ENCODE results near the gene CFAP77. TPM values are rescaled to one million over a fixed set of nuclear protein-coding genes. Genes with fewer than 3 reads are reported as not detected.

CFAP77 gene
- total and polyA plus RNA-seq, 4 donors, result 0.38 TPM; not detected in 3

DNA sequence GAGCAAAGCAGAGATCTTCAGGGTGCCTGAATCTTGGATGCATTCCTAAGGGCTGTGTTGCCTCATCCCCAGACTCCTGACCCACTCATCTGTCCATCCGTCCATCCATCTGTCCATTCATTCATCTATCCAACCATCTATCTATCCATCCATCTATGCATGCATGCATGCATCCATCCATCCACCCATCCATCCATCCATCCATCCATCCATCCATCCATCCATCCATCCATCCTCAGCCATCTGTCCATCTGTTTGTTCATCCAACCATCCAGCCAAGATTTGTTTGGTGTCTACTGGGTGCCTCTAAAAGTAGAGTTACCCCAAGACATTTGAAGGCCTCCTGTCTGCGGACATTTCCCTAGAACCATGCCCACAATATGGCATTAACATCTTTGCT lies 144.7 kb downstream of the CFAP77 start:
- Histone ChIP-seq H3K9me3 (ENCODE audit: control insufficient read depth, low read length) (no peaks in the 10 kb centered on the region), H3K27me3 (ENCODE audit: control insufficient read depth in 1 of 2, insufficient read depth in 2 of 2, low read length in 1 of 2) (no peaks in the 10 kb centered on the region), H3K36me3 (ENCODE audit: control insufficient read depth in 1 of 2, insufficient read depth in 2 of 2, low read length in 1 of 2) (no peaks in the 10 kb centered on the region), H3K4me3 (ENCODE audit: low read length in 2 of 2) (no peak overlapping the region), H3K4me1 (ENCODE audit: control insufficient read depth in 1 of 2, insufficient read depth in 2 of 2, low read length in 2 of 2) (no peaks in the 10 kb centered on the region), H3K27ac (ENCODE audit: low read depth in 1 of 2, low read length in 2 of 2) (no peak overlapping the region)
- intact Hi-C loops (cut with DNase I), result no loop called here
- no peak for ATAC-seq (ENCODE audit: low FRiP score)
- no peak for DNase-seq
- 87% methylated on average over 2 of the region's 2 CpGs for WGBS, 2 donors

DNA sequence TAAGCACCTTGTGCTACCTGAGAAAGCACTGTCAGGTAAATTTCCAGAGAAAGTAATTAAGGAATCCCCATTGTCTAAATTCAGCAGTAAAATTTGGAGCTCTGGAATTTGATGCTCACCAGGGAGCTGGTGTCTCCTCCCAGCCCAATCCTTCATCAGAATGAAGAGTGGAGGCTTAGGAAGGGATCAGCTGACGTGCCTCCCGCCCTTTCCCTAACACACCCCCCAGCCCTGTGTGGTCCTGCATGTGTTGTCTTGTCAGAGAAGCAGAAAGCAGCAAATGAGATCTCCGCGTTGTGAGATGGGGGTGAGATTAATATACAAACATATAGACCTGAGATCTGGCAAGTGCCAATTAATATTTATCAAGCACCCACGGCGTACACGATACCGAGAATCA lies 145.5 kb downstream of the CFAP77 start:
- no peak for DNase-seq
- H3K4me1 ChIP-seq (ENCODE audit: control insufficient read depth in 1 of 2, insufficient read depth in 2 of 2, low read length in 2 of 2), result no peaks in the 10 kb centered on the region
- no peaks in the 10 kb centered on the region for H3K27me3 ChIP-seq (ENCODE audit: control insufficient read depth in 1 of 2, insufficient read depth in 2 of 2, low read length in 1 of 2)
- no peak overlapping the region for H3K27ac ChIP-seq (ENCODE audit: low read depth in 1 of 2, low read length in 2 of 2)
- H3K9me3 ChIP-seq (ENCODE audit: control insufficient read depth, low read length), result no peaks in the 10 kb centered on the region
- WGBS, 2 donors, result 67 to 74% methylated on average over 8 of the region's 8 CpGs
- intact Hi-C loops (cut with DNase I), result no loop called here
- H3K4me3 ChIP-seq (ENCODE audit: low read length in 2 of 2), result no peak overlapping the region
- no peaks in the 10 kb centered on the region for H3K36me3 ChIP-seq (ENCODE audit: control insufficient read depth in 1 of 2, insufficient read depth in 2 of 2, low read length in 1 of 2)
- ATAC-seq (ENCODE audit: low FRiP score), result no peak

DNA sequence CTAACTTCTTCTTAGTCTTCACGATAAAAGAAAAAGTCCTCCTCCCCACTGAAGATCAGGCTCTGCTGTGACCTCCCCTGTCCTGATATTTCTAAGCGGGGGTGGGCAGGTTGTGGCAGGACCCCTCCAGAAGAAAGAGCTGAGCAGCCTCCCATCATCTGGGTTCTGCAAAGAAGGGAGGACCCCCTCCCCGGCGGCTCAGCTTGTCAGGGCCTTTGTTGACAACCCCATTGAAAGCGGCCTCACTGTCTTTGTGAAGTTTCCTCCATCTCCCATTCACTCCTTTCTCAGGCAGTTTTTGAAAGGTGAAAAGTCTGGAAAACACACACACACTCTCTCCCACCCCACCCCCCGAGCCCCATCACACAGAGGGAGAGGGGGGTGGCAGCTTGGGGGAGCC lies 146.2 kb downstream of the CFAP77 start:
- H3K27me3 ChIP-seq (ENCODE audit: control insufficient read depth in 1 of 2, insufficient read depth in 2 of 2, low read length in 1 of 2), result no peaks in the 10 kb centered on the region
- no peak overlapping the region for H3K4me3 ChIP-seq (ENCODE audit: low read length in 2 of 2)
- DNase-seq (no peak), ATAC-seq (ENCODE audit: low FRiP score) (no peak)
- intact Hi-C loops (cut with DNase I), result no loop called here
- WGBS, 2 donors, result 48 to 61% methylated on average over 6 of the region's 6 CpGs
- H3K9me3 ChIP-seq (ENCODE audit: control insufficient read depth, low read length), result no peaks in the 10 kb centered on the region
- H3K27ac ChIP-seq (ENCODE audit: low read depth in 1 of 2, low read length in 2 of 2), result no peak overlapping the region
- no peaks in the 10 kb centered on the region for H3K36me3 ChIP-seq (ENCODE audit: control insufficient read depth in 1 of 2, insufficient read depth in 2 of 2, low read length in 1 of 2)
- no peaks in the 10 kb centered on the region for H3K4me1 ChIP-seq (ENCODE audit: control insufficient read depth in 1 of 2, insufficient read depth in 2 of 2, low read length in 2 of 2)

DNA sequence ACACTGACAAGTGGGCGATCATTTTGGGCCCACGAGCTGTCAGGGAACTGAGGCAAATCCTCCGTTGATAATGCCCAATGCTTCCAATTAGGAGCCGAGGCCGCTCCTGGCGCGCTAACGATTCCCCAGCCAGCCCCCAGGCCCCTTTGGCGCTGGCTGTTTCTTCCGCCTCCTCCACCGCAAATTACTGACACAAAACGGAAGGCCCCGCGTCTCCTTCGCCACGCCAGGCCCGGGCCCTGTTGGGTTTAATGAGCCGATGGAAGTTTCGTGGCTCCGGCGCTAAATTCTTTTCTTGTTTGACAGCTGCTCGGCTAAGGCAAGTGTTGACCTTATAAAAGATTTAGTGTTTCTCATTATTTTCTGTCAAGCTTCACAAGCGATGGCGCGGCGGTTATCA lies 146.7 kb downstream of the CFAP77 start:
- ATAC-seq (ENCODE audit: low FRiP score) (no peak), DNase-seq (no peak)
- Histone ChIP-seq H3K9me3 (ENCODE audit: control insufficient read depth, low read length) (no peaks in the 10 kb centered on the region), H3K4me1 (ENCODE audit: control insufficient read depth in 1 of 2, insufficient read depth in 2 of 2, low read length in 2 of 2) (no peaks in the 10 kb centered on the region), H3K27ac (ENCODE audit: low read depth in 1 of 2, low read length in 2 of 2) (no peak overlapping the region), H3K27me3 (ENCODE audit: control insufficient read depth in 1 of 2, insufficient read depth in 2 of 2, low read length in 1 of 2) (no peaks in the 10 kb centered on the region), H3K4me3 (ENCODE audit: low read length in 2 of 2) (no peak overlapping the region), H3K36me3 (ENCODE audit: control insufficient read depth in 1 of 2, insufficient read depth in 2 of 2, low read length in 1 of 2) (no peaks in the 10 kb centered on the region)
- intact Hi-C loops (cut with DNase I), result no loop called here
- WGBS, 2 donors, result 19 to 33% methylated on average over 26 of the region's 26 CpGs

DNA sequence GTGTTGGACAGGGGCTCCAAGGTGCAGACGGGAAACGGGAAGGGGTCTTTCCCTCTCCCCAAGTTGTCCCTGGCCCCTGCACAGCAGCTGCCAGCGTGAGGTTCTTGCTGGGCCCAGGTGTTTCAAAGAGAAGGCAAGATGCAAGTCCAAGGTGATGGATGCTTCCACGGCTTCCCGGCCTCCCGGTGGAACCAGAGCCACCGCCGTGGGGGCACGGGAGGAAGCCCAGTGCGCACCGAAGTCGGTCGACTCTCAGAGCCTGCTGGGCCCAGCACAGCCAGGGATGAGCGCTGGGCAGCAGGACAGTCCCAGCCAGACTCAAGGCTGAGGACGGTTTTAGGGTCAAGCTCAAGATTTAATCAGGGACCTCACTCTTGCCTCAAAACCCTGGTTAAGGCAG lies 147.1 kb downstream of the CFAP77 start:
- Histone ChIP-seq H3K27ac (ENCODE audit: low read depth in 1 of 2, low read length in 2 of 2) (no peak overlapping the region), H3K4me1 (ENCODE audit: control insufficient read depth in 1 of 2, insufficient read depth in 2 of 2, low read length in 2 of 2) (no peaks in the 10 kb centered on the region), H3K27me3 (ENCODE audit: control insufficient read depth in 1 of 2, insufficient read depth in 2 of 2, low read length in 1 of 2) (no peaks in the 10 kb centered on the region), H3K9me3 (ENCODE audit: control insufficient read depth, low read length) (no peaks in the 10 kb centered on the region), H3K4me3 (ENCODE audit: low read length in 2 of 2) (no peak overlapping the region), H3K36me3 (ENCODE audit: control insufficient read depth in 1 of 2, insufficient read depth in 2 of 2, low read length in 1 of 2) (no peaks in the 10 kb centered on the region)
- ATAC-seq (ENCODE audit: low FRiP score), result no peak
- no peak for DNase-seq
- intact Hi-C loops (cut with DNase I), result no loop called here
- 75% methylated on average over 15 of the region's 15 CpGs for WGBS, 2 donors

DNA sequence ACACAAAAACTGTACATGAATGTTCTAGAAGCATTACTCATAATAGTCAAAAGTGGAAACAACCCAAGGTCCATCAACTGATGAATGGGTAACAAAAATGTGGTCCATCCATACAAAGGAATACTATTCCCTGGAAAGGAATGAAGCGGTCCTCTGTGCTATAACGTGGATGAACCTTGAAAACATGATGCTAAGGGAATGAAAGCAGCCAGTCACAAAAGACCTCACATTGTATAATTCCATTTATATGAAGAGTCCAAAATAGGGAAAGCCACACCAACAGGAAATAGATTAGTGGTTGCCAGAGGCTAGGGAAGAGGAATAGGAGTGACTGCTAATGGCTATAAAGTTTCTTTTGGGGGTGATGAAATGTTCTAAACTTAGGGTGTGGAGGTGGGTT lies 149.7 kb downstream of the CFAP77 start:
- no peak overlapping the region for H3K27ac ChIP-seq (ENCODE audit: low read depth in 1 of 2, low read length in 2 of 2)
- WGBS, 2 donors, result 86 to 89% methylated on average over 2 of the region's 2 CpGs
- no peaks in the 10 kb centered on the region for H3K9me3 ChIP-seq (ENCODE audit: control insufficient read depth, low read length)
- intact Hi-C loops (cut with DNase I), result no loop called here
- H3K4me3 ChIP-seq (ENCODE audit: low read length in 2 of 2), result no peak overlapping the region
- no peaks in the 10 kb centered on the region for H3K27me3 ChIP-seq (ENCODE audit: control insufficient read depth in 1 of 2, insufficient read depth in 2 of 2, low read length in 1 of 2)
- no peak for ATAC-seq (ENCODE audit: low FRiP score)
- no peak for DNase-seq
- H3K36me3 ChIP-seq (ENCODE audit: control insufficient read depth in 1 of 2, insufficient read depth in 2 of 2, low read length in 1 of 2), result no peaks in the 10 kb centered on the region
- no peaks in the 10 kb centered on the region for H3K4me1 ChIP-seq (ENCODE audit: control insufficient read depth in 1 of 2, insufficient read depth in 2 of 2, low read length in 2 of 2)

DNA sequence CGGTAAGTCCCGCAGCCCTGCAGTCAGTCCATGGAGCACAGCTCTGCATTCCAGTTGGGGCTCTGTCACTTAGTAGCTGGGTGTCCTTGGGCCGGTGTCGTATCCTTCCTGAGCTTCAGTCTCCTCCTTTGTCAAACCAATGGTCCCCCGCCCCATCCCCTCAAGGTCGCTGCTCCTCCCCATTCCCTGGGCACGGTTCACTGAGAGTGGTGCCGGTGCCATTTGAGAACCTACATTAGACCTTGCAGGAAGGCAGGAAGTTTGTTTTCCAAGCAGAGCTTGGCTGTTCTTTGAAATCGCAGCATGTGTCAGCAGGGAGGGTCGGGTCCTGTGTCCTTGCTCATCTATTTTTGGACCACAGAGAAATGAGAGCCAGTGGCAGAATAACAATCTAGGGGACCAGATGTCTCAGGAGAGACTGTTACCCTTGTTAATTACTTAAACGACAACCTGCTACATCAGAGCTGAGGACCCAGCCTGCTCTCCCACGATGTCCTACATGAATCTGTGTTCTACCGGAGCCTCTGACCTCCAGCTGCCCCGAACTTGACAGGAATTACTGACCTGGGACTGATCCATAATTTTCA lies 150.7 kb downstream of the CFAP77 start:
- ATAC-seq (ENCODE audit: low FRiP score) (no peak), DNase-seq (no peak)
- WGBS, 2 donors, result 16 to 18% methylated on average over 14 of the region's 14 CpGs
- Histone ChIP-seq H3K27ac (ENCODE audit: low read depth in 1 of 2, low read length in 2 of 2) (no peak overlapping the region), H3K4me3 (ENCODE audit: low read length in 2 of 2) (no peak overlapping the region), H3K9me3 (ENCODE audit: control insufficient read depth, low read length) (no peaks in the 10 kb centered on the region), H3K36me3 (ENCODE audit: control insufficient read depth in 1 of 2, insufficient read depth in 2 of 2, low read length in 1 of 2) (no peaks in the 10 kb centered on the region), H3K4me1 (ENCODE audit: control insufficient read depth in 1 of 2, insufficient read depth in 2 of 2, low read length in 2 of 2) (no peaks in the 10 kb centered on the region), H3K27me3 (ENCODE audit: control insufficient read depth in 1 of 2, insufficient read depth in 2 of 2, low read length in 1 of 2) (no peaks in the 10 kb centered on the region)
- intact Hi-C loops (cut with DNase I), result no loop called here

DNA sequence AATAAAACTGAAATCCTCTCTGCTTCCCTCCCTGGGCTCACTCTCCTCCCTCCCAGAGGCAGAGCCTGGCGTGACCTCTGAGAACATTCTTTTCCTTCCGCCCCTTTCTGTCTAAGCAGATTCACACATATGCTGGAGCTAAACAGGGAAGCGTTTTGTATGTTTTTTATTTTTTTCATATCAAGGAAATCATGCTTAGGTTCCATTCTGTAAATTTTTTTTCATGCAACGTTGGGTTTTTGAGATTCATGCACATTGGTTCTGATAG lies 152.2 kb downstream of the CFAP77 start:
- H3K4me3 ChIP-seq (ENCODE audit: low read length in 2 of 2), result no peak overlapping the region
- 22 to 29% methylated on average over 4 of the region's 4 CpGs for WGBS, 2 donors
- no peaks in the 10 kb centered on the region for H3K9me3 ChIP-seq (ENCODE audit: control insufficient read depth, low read length)
- H3K27ac ChIP-seq (ENCODE audit: low read depth in 1 of 2, low read length in 2 of 2), result no peak overlapping the region
- H3K27me3 ChIP-seq (ENCODE audit: control insufficient read depth in 1 of 2, insufficient read depth in 2 of 2, low read length in 1 of 2), result no peaks in the 10 kb centered on the region
- no peaks in the 10 kb centered on the region for H3K36me3 ChIP-seq (ENCODE audit: control insufficient read depth in 1 of 2, insufficient read depth in 2 of 2, low read length in 1 of 2)
- H3K4me1 ChIP-seq (ENCODE audit: control insufficient read depth in 1 of 2, insufficient read depth in 2 of 2, low read length in 2 of 2), result no peaks in the 10 kb centered on the region
- ATAC-seq (ENCODE audit: low FRiP score) (no peak), DNase-seq (no peak)
- intact Hi-C loops (cut with DNase I), result no loop called here

DNA sequence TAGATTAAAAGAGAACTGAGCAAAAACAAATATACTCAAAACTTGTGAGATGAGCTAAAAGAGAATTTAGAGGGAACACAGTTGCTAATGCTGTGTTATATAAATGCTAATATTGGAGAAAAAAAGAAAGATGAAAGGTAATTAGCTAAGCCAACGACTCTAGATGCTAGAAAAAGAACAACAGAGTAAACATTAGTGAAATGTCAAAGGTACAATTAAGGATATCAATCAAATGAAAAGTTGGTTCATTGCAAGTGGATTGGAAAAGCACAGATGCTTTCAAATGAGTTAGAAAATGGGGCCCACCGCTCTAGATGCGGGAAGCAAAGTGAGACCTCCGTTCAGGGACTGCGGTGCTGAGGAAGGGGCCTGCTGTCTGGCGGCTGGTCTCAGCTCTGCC lies 154.5 kb downstream of the CFAP77 start:
- DNase-seq (no peak), ATAC-seq (ENCODE audit: low FRiP score) (no peak)
- Histone ChIP-seq H3K4me3 (ENCODE audit: low read length in 2 of 2) (no peak overlapping the region), H3K27me3 (ENCODE audit: control insufficient read depth in 1 of 2, insufficient read depth in 2 of 2, low read length in 1 of 2) (no peaks in the 10 kb centered on the region), H3K27ac (ENCODE audit: low read depth in 1 of 2, low read length in 2 of 2) (no peak overlapping the region), H3K9me3 (ENCODE audit: control insufficient read depth, low read length) (peaks cover 1% of the 10 kb centered on the region), H3K4me1 (ENCODE audit: control insufficient read depth in 1 of 2, insufficient read depth in 2 of 2, low read length in 2 of 2) (no peaks in the 10 kb centered on the region), H3K36me3 (ENCODE audit: control insufficient read depth in 1 of 2, insufficient read depth in 2 of 2, low read length in 1 of 2) (no peaks in the 10 kb centered on the region)
- intact Hi-C loops (cut with DNase I), result no loop called here
- WGBS, 2 donors, result 62 to 66% methylated on average over 6 of the region's 6 CpGs
